Right kidney (tissue), 1 donor: Measurements from ENCODE around the gene RSPH9.
A peak's percentile ranks its signal among the peaks of the same experiment; 100 is the strongest.
"Not testable (repeated sequence)": the region's sequence is repeated elsewhere in the genome, so short reads cannot be mapped to it uniquely, and the experiment has no call there.

Source experiments
- DNase-seq: peaks from one replicate; pipeline ENCODE4 v3.0.0-alpha.2; 2016

The RSPH9 gene

GRCh38 chr6:43628393-43629103, 16.3 kb upstream of the RSPH9 start:
- DNase-seq = peak; percentile 84

- DNase-seq = no peak
Observed at GRCh38 chr6:43629104-43629504, 15.7 kb upstream of the RSPH9 start, which contains the start of gene GTPBP2. TSS of gene GTPBP2 (minus strand) at chr6:43629264. CDS start at chr6:43629162, 102 bp downstream.

GRCh38 chr6:43629505-43630300, 15.1 kb upstream of the RSPH9 start:
- DNase-seq = peak; percentile 87

GRCh38 chr6:43630980-43631619, 13.7 kb upstream of the RSPH9 start:
- no peak for DNase-seq

GRCh38 chr6:43633002-43633401, 11.8 kb upstream of the RSPH9 start:
- not testable (repeated sequence) for DNase-seq

- DNase-seq = peak; percentile 7
Observed at GRCh38 chr6:43634702-43635303, 10.0 kb upstream of the RSPH9 start.

- peak; percentile 86 for DNase-seq
Observed at GRCh38 chr6:43635387-43636307, 9.2 kb upstream of the RSPH9 start, which contains the start of gene MAD2L1BP. TSS of gene MAD2L1BP (plus strand) at chr6:43635840. CDS start at chr6:43635876, 36 bp downstream.

- DNase-seq = no peak
Observed at GRCh38 chr6:43636308-43636659, 8.6 kb upstream of the RSPH9 start.

- no peak for DNase-seq
Observed at GRCh38 chr6:43639984-43640800, 4.6 kb upstream of the RSPH9 start.

GRCh38 chr6:43645613-43645964, 753 bp downstream of the RSPH9 start:
- DNase-seq = peak; percentile 46

GRCh38 chr6:43647613-43648012, 2.8 kb downstream of the RSPH9 start:
- DNase-seq = no peak

- no peak for DNase-seq
Observed at GRCh38 chr6:43648248-43648647, 3.4 kb downstream of the RSPH9 start.

GRCh38 chr6:43652822-43653221, 8.0 kb downstream of the RSPH9 start:
- not testable (repeated sequence) for DNase-seq

GRCh38 chr6:43657221-43657802, 12.5 kb downstream of the RSPH9 start:
- no peak for DNase-seq

- no peak for DNase-seq
Observed at GRCh38 chr6:43658161-43658560, 13.3 kb downstream of the RSPH9 start.

- DNase-seq = not testable (repeated sequence)
Observed at GRCh38 chr6:43662948-43663347, 18.1 kb downstream of the RSPH9 start.

- no peak for DNase-seq
Observed at GRCh38 chr6:43665376-43665775, 20.5 kb downstream of the RSPH9 start.

- no peak for DNase-seq
Observed at GRCh38 chr6:43666196-43666920, 21.5 kb downstream of the RSPH9 start.
